SIG-M5 treated with dmso at 0.1 percent for 504 hours (cell line): ENCODE data around the gene DIP2A.
"Not testable (repeated sequence)": the region's sequence is repeated elsewhere in the genome, so short reads cannot be mapped to it uniquely, and the experiment has no call there.

Experiments
- DNase-seq: peaks from one replicate; lab custom pipeline; 2025; ENCODE audit not compliant: unreplicated experiment; lab: John Stamatoyannopoulos, UW

Gene DIP2A

GRCh38 chr21:46518983-46519583, 60.4 kb downstream of the DIP2A start:
- DNase-seq = no peak

- not testable (repeated sequence) for DNase-seq
Observed at GRCh38 chr21:46527393-46527792, 68.7 kb downstream of the DIP2A start.

- DNase-seq = no peak
Observed at GRCh38 chr21:46527801-46528200, 69.1 kb downstream of the DIP2A start.

- no peak for DNase-seq
Observed at GRCh38 chr21:46532080-46532479, 73.4 kb downstream of the DIP2A start.

GRCh38 chr21:46537026-46537425, 78.3 kb downstream of the DIP2A start:
- DNase-seq = no peak

GRCh38 chr21:46538262-46538661, 79.6 kb downstream of the DIP2A start:
- no peak for DNase-seq

GRCh38 chr21:46538851-46539666, 80.4 kb downstream of the DIP2A start:
- no peak for DNase-seq

GRCh38 chr21:46540087-46540710, 81.5 kb downstream of the DIP2A start:
- no peak for DNase-seq

GRCh38 chr21:46542588-46543124, 84.0 kb downstream of the DIP2A start:
- no peak for DNase-seq

- no peak for DNase-seq
Observed at GRCh38 chr21:46543306-46543705, 84.6 kb downstream of the DIP2A start.

GRCh38 chr21:46544003-46544402, 85.3 kb downstream of the DIP2A start:
- DNase-seq = no peak

GRCh38 chr21:46544824-46545223, 86.1 kb downstream of the DIP2A start:
- no peak for DNase-seq

- DNase-seq = no peak
Observed at GRCh38 chr21:46545363-46545762, 86.7 kb downstream of the DIP2A start.

- DNase-seq = no peak
Observed at GRCh38 chr21:46545911-46546310, 87.2 kb downstream of the DIP2A start.

GRCh38 chr21:46546799-46547198, 88.1 kb downstream of the DIP2A start:
- no peak for DNase-seq

- DNase-seq = no peak
Observed at GRCh38 chr21:46549650-46550049, 91.0 kb downstream of the DIP2A start.

GRCh38 chr21:46550116-46550941, 91.6 kb downstream of the DIP2A start:
- no peak for DNase-seq

GRCh38 chr21:46551636-46552241, 93.0 kb downstream of the DIP2A start:
- DNase-seq = no peak

- peak; percentile 39 for DNase-seq
Observed at GRCh38 chr21:46552274-46552673, 93.6 kb downstream of the DIP2A start.

- no peak for DNase-seq
Observed at GRCh38 chr21:46552865-46553379, 94.2 kb downstream of the DIP2A start.
